A549 (cell line): ENCODE results near the gene DDX1.

Source experiments
- JUNB ChIP-seq: fragments of >200 bp; sonication (Bioruptor Twin); formaldehyde crosslinking; IDR thresholded peaks from 2 replicates; pipeline ENCODE4 v1.6.1; 2016
- MAX ChIP-seq: IDR thresholded peaks from 2 replicates; pipeline ENCODE4 v1.6.1; 2012
- POLR2A ChIP-seq: IDR thresholded peaks from 2 replicates; pipeline ENCODE4 v1.6.1; 2012; ENCODE audit warnings: mild to moderate bottlenecking, low read length
- REST ChIP-seq: fragments of 200-600 bp; sonication (generic); IDR thresholded peaks from 2 replicates; pipeline ENCODE4 v1.6.1; 2016; ENCODE audit warnings: antibody characterized with exemption, mild to moderate bottlenecking, moderate library complexity
- SREBF2 ChIP-seq: fragments of 450-650 bp; IDR thresholded peaks from 2 replicates; pipeline ENCODE4 v1.6.1; 2014; ENCODE audit warnings: mild to moderate bottlenecking, moderate library complexity

- TF ChIP-seq REST (no peak), JUNB (no peak), POLR2A (no peak), SREBF2 (no peak), MAX (no peak)
These were observed 86.7 kb downstream of the DDX1 start for GRCh38 chr2:15678346-15678745.
